Activated naive CD4-positive, alpha-beta T cell treated with anti-CD3 and anti-CD28 coated beads, Interleukin-2, amount 50 U/mL, for 16 hours (primary cell): ENCODE measurements around the gene MAP4K4.
"Not testable (repeated sequence)": the region's sequence is repeated elsewhere in the genome, so short reads cannot be mapped to it uniquely, and the experiment has no call there.

Experiments used
- DNase-seq: peaks from one replicate; pipeline ENCODE4 v3.0.0-alpha.2; 2020

Gene MAP4K4

DNA sequence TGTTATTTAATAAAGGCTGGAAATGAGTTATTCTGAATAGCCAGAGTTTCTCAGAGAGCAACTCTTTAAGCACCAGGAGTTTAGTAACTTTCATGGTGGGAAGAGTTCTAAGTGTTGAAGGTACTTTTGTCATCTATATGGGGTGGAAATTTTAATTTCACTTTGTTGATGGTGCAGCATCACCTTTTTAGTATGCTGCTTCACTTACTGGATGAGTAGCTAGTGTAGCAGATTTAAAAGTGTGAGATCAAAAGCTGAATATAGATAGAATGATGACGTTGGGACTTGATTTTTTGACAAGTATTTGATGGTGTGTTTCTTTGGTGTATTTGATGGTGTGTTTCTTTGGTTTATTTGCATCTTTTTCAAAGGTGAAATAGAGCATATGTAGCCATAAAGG, 47.3 kb downstream of the MAP4K4 start:
- no peak for DNase-seq

- DNase-seq: no peak
These were observed 48.5 kb downstream of the MAP4K4 start for GRCh38 chr2:101745711-101746694.

DNA sequence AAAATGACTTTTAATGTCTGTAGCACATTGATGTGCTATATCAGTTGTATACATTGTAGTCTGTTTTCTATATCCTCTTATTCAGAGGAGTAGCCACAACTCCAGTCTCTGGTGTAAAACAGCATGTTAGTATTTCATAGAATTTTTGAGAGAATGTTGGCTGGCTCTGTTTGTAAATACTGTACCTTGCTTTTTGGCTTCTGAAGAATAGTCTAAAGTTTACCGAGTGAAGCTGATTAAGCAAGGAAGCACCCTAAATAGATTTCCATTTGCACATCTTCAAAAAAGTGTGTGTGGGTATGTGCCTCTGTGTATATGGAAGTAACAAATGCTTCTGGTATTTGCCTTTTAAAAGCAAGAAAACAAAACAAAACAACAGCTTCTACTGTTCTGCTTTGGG, 50.5 kb downstream of the MAP4K4 start:
- DNase-seq: no peak

DNA sequence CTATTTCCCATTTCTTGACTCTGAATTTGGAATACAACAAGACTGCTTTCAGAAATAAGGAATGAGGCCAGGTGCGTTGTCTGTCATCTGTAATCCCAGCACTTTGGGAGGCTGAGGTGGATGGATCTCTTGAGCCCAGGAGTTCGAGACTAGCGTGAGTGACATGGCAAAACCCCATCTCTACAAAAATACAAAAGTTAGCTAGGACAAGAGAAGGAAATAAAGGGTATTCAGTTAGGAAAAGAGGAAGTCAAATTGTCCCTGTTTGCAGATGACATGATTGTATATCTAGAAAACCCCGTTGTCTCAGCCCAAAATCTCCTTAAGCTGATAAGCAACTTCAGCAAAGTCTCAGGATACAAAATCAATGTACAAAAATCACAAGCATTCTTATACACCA, 51.0 kb downstream of the MAP4K4 start:
- DNase-seq: not testable (repeated sequence)

GRCh38 chr2:101750688-101751087, 53.2 kb downstream of the MAP4K4 start:
- no peak for DNase-seq

DNA sequence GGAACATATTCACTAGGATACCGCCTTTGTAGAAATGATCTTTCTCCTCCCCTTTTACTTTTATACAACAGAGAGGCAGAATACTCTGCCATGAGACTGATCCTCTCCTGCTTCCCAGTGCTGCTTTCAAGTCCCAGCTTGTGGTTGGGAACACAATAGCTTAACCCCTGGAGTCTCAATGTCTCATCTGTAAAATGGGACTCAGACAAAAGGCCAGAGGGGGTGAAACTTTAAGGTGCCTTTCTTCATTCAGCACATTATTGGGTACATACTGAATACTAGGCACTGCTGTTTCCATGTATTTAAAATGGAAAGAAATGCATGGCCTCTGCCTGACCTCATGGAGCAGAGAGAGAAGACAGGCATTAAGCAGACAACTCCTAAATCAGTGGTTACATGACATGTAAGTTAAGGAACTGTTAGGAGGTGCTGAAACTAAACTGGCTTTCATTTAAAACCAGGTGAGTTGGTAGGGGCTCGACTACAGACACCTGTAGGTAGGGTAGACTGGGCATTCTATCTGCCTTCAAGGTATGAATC, 53.8 kb downstream of the MAP4K4 start:
- no peak for DNase-seq

- no peak for DNase-seq
These were observed 54.5 kb downstream of the MAP4K4 start for GRCh38 chr2:101751875-101752619.

DNA sequence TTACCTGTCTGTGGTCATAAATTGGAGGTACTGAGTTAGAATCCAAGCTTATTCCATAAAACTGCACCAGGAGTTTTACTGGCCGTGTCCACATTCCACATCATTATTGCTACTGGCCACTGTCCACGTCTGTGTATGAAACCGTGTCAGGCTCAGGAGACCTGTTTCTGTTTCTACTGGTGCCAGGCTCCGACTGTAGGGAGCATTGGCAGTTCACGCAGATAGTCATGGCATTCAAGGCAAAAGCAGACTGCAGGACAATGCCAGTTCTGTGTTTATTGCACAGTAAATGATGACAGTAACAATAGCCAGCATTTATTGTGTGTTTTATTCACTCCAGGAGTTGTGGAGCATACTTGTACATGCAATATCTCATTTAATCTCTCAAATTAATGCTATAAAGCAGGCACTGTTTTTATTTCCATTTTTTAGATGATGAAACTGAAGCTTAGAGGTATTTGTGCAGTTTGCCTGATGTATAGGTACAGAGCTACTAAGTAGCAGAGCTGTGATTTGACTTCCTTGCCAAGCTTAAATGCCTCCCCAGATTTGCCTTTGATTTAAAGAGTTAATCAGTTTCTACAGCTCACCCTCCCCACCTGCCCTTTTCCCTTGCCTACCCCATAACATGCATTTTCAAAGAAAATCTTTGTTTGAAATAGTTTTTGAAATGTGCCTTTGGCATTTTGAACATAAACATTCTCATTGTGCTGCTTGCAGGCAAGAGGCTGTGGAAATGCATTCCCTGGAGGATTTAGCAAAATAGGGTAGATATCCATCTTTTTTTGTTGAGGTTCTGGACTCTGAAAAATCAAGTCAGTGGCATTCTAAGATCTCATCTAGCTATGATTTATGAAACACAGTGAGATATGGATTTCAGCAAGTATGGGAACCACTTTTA, 55.5 kb downstream of the MAP4K4 start:
- no peak for DNase-seq

GRCh38 chr2:101753720-101754490, 56.4 kb downstream of the MAP4K4 start:
- no peak for DNase-seq

DNA sequence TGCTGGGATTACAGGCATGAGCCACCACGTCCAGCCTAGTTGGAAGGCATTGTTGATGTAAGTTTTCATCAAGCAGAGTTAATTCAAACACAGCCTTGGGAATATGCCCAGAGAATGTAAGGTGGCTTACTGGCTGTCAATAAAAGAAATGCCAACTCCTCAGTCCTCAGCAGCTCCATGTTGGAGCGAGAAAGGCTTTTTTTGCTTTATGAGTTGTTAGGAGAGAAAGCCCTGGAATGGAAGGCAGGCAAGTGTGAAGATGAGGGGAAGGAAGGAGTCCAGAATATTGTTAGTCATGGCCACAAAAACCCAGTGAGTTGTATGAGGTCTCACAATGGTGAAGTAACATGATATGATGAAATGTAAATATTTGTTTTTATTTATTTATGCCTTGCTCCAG, 57.1 kb downstream of the MAP4K4 start:
- DNase-seq: no peak

DNA sequence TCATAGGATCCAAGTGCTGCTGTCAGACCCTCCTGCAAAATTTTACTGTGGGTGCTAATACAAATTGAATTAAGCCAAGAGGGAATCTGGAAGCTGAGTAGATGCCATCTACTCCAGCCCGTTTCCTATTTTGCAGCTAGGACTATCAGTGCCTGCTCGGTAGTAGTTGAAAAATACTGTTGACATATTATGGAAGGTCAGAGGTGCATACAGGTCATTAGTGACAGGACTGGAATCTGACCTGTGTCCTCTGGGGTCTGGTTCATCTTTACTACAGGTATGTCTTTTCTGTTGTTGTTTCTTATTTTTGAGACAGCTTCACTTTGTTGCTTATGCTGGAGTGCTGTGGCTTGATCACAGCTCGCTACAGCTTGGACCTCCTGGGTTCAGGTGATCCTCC, 58.8 kb downstream of the MAP4K4 start:
- DNase-seq: no peak

- no peak for DNase-seq
These were observed 60.5 kb downstream of the MAP4K4 start for GRCh38 chr2:101758001-101758400.

DNA sequence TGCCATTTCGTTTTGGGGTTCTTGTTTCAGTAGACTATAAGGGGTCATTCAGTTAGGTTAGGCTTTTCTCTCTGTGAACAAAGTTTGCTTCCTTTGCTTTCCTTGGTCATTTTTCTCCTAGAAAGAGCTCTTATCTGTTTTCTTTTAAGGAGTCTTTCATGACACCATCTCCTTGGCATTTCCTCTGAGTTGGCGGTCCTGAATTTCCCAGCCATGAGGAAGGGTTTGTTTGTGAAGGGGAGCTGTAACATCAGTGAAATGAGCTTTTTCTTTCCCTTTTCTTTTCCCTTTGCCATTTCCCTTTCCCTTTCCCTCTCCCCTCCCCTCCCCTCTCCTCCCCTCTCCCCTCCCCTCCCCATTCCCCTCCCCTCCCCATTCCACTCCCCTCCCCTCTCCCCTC, 61.7 kb downstream of the MAP4K4 start:
- DNase-seq: no peak

- no peak for DNase-seq
These were observed 65.1 kb downstream of the MAP4K4 start for GRCh38 chr2:101762451-101763171.

GRCh38 chr2:101763496-101764333, 66.2 kb downstream of the MAP4K4 start:
- no peak for DNase-seq

DNA sequence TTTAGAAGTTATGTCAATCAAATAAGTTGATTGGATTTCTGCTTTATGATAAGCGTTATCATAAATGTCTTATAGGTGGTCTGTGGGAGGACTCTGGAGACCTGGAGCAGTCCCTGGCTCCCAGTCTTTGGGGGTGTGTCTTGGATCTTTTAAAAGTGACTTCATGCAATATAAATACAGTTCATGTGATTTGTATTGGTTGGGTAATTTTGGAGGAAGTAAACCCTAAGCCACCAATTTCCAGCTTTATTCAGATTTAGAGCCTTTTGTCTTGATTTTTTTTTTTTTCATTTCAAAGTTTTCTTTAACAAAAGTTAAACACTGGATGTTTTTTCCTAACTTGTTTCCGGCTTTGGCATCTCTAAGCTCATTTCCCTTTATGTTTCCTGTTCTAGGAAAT, 68.8 kb downstream of the MAP4K4 start:
- DNase-seq: no peak

- DNase-seq: no peak
These were observed 69.6 kb downstream of the MAP4K4 start for GRCh38 chr2:101766871-101767739.

DNA sequence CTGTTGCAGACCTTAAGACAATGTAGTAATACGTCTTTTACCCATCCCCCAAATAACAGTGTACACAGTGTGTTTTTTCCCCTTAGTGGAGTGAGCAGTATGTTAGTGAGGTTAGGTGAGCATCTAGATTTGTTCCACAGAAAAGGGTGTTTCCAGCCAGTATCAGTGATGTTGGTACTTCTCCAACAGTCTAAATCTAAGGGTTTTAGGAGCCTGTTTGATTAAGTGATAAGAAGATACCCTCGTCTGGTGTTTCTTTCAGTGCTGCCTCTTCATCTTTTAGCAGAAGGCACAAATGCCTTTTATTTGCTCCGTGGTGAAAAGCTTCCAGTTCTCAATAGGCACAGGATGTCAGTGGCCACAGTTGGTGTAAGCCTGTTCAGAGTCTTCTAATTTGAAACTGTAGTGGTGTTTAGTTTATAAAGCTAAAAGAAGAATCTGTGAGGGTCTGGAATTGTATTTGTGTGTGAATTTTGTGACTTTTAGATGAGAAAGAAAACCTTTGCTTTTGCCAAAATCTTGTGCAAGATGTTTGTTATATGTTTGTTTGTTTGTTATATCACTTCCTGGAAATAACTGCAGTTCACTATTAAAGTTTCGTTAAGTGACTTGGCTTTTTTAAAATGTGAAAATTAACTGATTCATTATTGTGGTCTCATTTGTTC, 71.2 kb downstream of the MAP4K4 start:
- DNase-seq: no peak

- DNase-seq: not testable (repeated sequence)
These were observed 72.2 kb downstream of the MAP4K4 start for GRCh38 chr2:101769726-101770125.
